Esophagus squamous epithelium (tissue), 5 donors: ENCODE data around the gene CCDC154. TPM values are rescaled to one million over a fixed set of nuclear protein-coding genes. Genes with fewer than 3 reads are reported as not detected.

ENCODE experiments used
- DNase-seq: peaks from one replicate; lab custom pipeline; 2025; lab: John Stamatoyannopoulos, UW
- H3K27ac ChIP-seq, 4 donors: fragments of 200-600 bp; sonication (generic); one replicate each; pipeline ENCODE4 v1.5.1; 2016 to 2019; ENCODE audit warnings: mild to moderate bottlenecking in 1 of 4
- H3K27me3 ChIP-seq, 4 donors: fragments of 200-600 bp; sonication (generic); 1 replicate in 3 of 4; 2 replicates in 1 of 4; pipeline versions ENCODE4 v1.5.1 to v1.6.0; 2017 to 2021; ENCODE audit warnings: antibody characterized with exemption in 1 of 4
- H3K36me3 ChIP-seq, 3 donors: fragments of 200-600 bp; sonication (generic); one replicate each; pipeline ENCODE4 v1.5.1; 2016 to 2019
- H3K4me1 ChIP-seq, 3 donors: fragments of 200-600 bp; sonication (generic); one replicate each; pipeline ENCODE4 v1.5.1; 2017 to 2019
- H3K4me3 ChIP-seq, 4 donors: fragments of 200-600 bp; sonication (generic); 1 replicate in 3 of 4; 2 replicates in 1 of 4; pipeline ENCODE4 v1.5.1; 2016 to 2019; ENCODE audit warnings: mild to moderate bottlenecking in 2 of 4, moderate library complexity in 1 of 4
- H3K9me3 ChIP-seq, 3 donors: fragments of 200-600 bp; sonication (generic); one replicate each; pipeline ENCODE4 v1.5.1; 2016 to 2019
- CTCF ChIP-seq, 6 experiments: fragments of 450-650 bp in 4 of 6; fragments of 200-600 bp in 2 of 6; sonication (generic) in 2 of 6; IDR thresholded peaks; one replicate each; pipeline ENCODE4 v1.5.1; 2016 to 2019; ENCODE audit warnings: antibody characterized with exemption in 6 of 6, mild to moderate bottlenecking in 4 of 6, moderate library complexity in 4 of 6
- POLR2A ChIP-seq, 4 donors: fragments of 450-650 bp; IDR thresholded peaks; one replicate each; pipeline ENCODE4 v1.6.1; 2017; ENCODE audit warnings: antibody characterized with exemption in 4 of 4, mild to moderate bottlenecking in 4 of 4, moderate library complexity in 3 of 4
- WGBS, 2 donors: methylation state at CpG; one replicate each; pipeline ENCODE4 v1.1.5; 2018; 5-methylcytosine and 5-hydroxymethylcytosine counted together
- intact Hi-C: fragments of 100-400 bp; cut with DNase I; formaldehyde crosslinking; loops from one replicate; pipeline ENCODE4 v1.15.0; 2022
- total RNA-seq, 4 donors: library from RNA; depleted of rRNA; stranded (reverse); fragments of >200 nt; gene quantifications; one replicate each; pipeline ENCODE4 v1.1.0, GENCODE V29; 2016
- donor health status: DM: yes; HTN: yes; CAD: no.

The CCDC154 gene
- total RNA-seq, 4 donors from 2014 or later = 0.95 TPM; not detected in 3

- Histone ChIP-seq H3K27me3 (no peaks in the 10 kb centered on the region), H3K36me3 (peaks cover 15 to 90% (median 19%) of the 10 kb centered on the region in 3 donors), H3K9me3 (no peaks in the 10 kb centered on the region), H3K27ac (no peak overlapping the region), H3K4me3 (no peak overlapping the region), H3K4me1 (no peaks in the 10 kb centered on the region)
- intact Hi-C loops = no loop called here
- DNase-seq = no peak
- 87 to 96% methylated on average over 7 to 13 of the region's 24 CpGs for WGBS, 2 donors
- no peak for TF ChIP-seq POLR2A (IDR thresholded peaks at IDR 0.05)
- no peak for TF ChIP-seq CTCF (IDR thresholded peaks at IDR 0.05)
These were observed 16.8 kb upstream of the CCDC154 start for GRCh38 chr16:1461146-1461545.

- WGBS, 2 donors = 83 to 93% methylated on average over 4 to 7 of the region's 30 CpGs
These were observed 16.3 kb upstream of the CCDC154 start for GRCh38 chr16:1460602-1461138.

GRCh38 chr16:1459967-1460366, 15.6 kb upstream of the CCDC154 start:
- no peaks in the 10 kb centered on the region for H3K9me3 ChIP-seq
- no peak overlapping the region for H3K4me3 ChIP-seq
- no peaks in the 10 kb centered on the region for H3K27me3 ChIP-seq
- TF ChIP-seq CTCF (IDR thresholded peaks at IDR 0.05) (no peak), POLR2A (IDR thresholded peaks at IDR 0.05) (no peak)
- H3K27ac ChIP-seq = no peak overlapping the region
- H3K36me3 ChIP-seq = peaks cover 24 to 91% (median 25%) of the 10 kb centered on the region in 3 donors
- WGBS, 2 donors = 67 to 79% methylated on average over 7 to 9 of the region's 10 CpGs
- no peaks in the 10 kb centered on the region for H3K4me1 ChIP-seq
- DNase-seq = no peak
- intact Hi-C loops = no loop called here

More at GRCh38 chr16:1460602-1461138, 16.3 kb upstream of the CCDC154 start:
- no peak for DNase-seq
- H3K4me3 ChIP-seq = no peak overlapping the region
- no peak overlapping the region for H3K27ac ChIP-seq
- intact Hi-C loops = no loop called here
- H3K36me3 ChIP-seq = peaks cover 18 to 91% (median 19%) of the 10 kb centered on the region in 3 donors
- no peaks in the 10 kb centered on the region for H3K27me3 ChIP-seq
- no peaks in the 10 kb centered on the region for H3K4me1 ChIP-seq
- H3K9me3 ChIP-seq = no peaks in the 10 kb centered on the region
- no peak for TF ChIP-seq POLR2A (IDR thresholded peaks at IDR 0.05)
- TF ChIP-seq CTCF (IDR thresholded peaks at IDR 0.05) = no peak

- Histone ChIP-seq H3K27me3 (no peaks in the 10 kb centered on the region), H3K4me1 (no peaks in the 10 kb centered on the region), H3K27ac (no peak overlapping the region), H3K9me3 (no peaks in the 10 kb centered on the region), H3K36me3 (peaks cover 27 to 91% (median 29%) of the 10 kb centered on the region in 3 donors), H3K4me3 (no peak overlapping the region)
- WGBS, 2 donors = 80% methylated on average over 1 of the region's 14 CpGs; no CpG with 5 or more reads in 1 of the 2 donors
- DNase-seq = no peak
- TF ChIP-seq CTCF (IDR thresholded peaks at IDR 0.05) = no peak
- TF ChIP-seq POLR2A (IDR thresholded peaks at IDR 0.05) = no peak
- intact Hi-C loops = no loop called here
These were observed 14.6 kb upstream of the CCDC154 start for GRCh38 chr16:1458977-1459341.

GRCh38 chr16:1458336-1458976, 14.1 kb upstream of the CCDC154 start:
- WGBS, 2 donors = 62 to 74% methylated on average over 10 of the region's 26 CpGs
- Histone ChIP-seq H3K27ac (no peak overlapping the region), H3K4me1 (no peaks in the 10 kb centered on the region), H3K36me3 (peaks cover 31 to 91% (median 32%) of the 10 kb centered on the region in 3 donors), H3K27me3 (no peaks in the 10 kb centered on the region), H3K4me3 (no peak overlapping the region), H3K9me3 (no peaks in the 10 kb centered on the region)
- intact Hi-C loops = no loop called here
- no peak for DNase-seq
- TF ChIP-seq CTCF (IDR thresholded peaks at IDR 0.05) (no peak), POLR2A (IDR thresholded peaks at IDR 0.05) (no peak)
